Astrocyte of the cerebellum (primary cell): Measurements from ENCODE around the gene LMLN.
"Not testable (repeated sequence)": the region's sequence is repeated elsewhere in the genome, so short reads cannot be mapped to it uniquely, and the experiment has no call there.

Experiments
- DNase-seq: peaks from one replicate; pipeline ENCODE4 v3.0.0-alpha.2; 2011; ENCODE audit warnings: low read depth
- H3K4me3 ChIP-seq: 2 replicates; pipeline ENCODE4 v1.5.1; 2011; ENCODE audit warnings: mild to moderate bottlenecking, low read depth, low read length, moderate library complexity
- CTCF ChIP-seq: IDR thresholded peaks from 2 replicates; pipeline ENCODE4 v1.5.1; 2012; ENCODE audit warnings: low read length, low read depth, moderate library complexity, mild to moderate bottlenecking; ENCODE audit errors: missing control alignments
- in situ Hi-C: cut with HindIII; loops from 2 replicates; pipeline ENCODE4 v1.10.0; 2017; ENCODE audit warnings: low sequenced_read_pairs

Gene LMLN

GRCh38 chr3:197959891-197960693 is at the start of gene LMLN:
Gene LMLN (plus strand): TSS chr3:197960217. CDS start chr3:197960246, 29 bp downstream.
- peak; percentile 75 for DNase-seq
- peak within 1 kb of the TSS; percentile 85 for H3K4me3 ChIP-seq
- TF ChIP-seq CTCF, result no peak
- in situ Hi-C loops, result no loop called here

- no peak for TF ChIP-seq CTCF
- no peak overlapping the region for H3K4me3 ChIP-seq
- peak; percentile 3 for DNase-seq
- in situ Hi-C loops, result no loop called here
Observed at GRCh38 chr3:197912741-197913476, 47.1 kb upstream of the LMLN start.

GRCh38 chr3:197913641-197914380 is 46.2 kb upstream of the LMLN start:
- DNase-seq, result no peak
- in situ Hi-C loops, result no loop called here

GRCh38 chr3:197921429-197922275 is 38.4 kb upstream of the LMLN start:
- in situ Hi-C loops, DNase-seq, H3K4me3 ChIP-seq: not testable (repeated sequence)

More at GRCh38 chr3:197913641-197914380, 46.2 kb upstream of the LMLN start:
- no peak overlapping the region for H3K4me3 ChIP-seq
- TF ChIP-seq CTCF, result no peak

- H3K4me3 ChIP-seq, result no peak overlapping the region
- TF ChIP-seq CTCF, result no peak
- in situ Hi-C loops, result no loop called here
- no peak for DNase-seq
Observed at GRCh38 chr3:197926418-197926817, 33.6 kb upstream of the LMLN start.

- DNase-seq, in situ Hi-C loops, H3K4me3 ChIP-seq: not testable (repeated sequence)
Observed at GRCh38 chr3:197927578-197927977, 32.4 kb upstream of the LMLN start.

GRCh38 chr3:197936819-197937384 is 23.1 kb upstream of the LMLN start:
- in situ Hi-C loops, result no loop called here
- DNase-seq, result no peak
- no peak overlapping the region for H3K4me3 ChIP-seq
- TF ChIP-seq CTCF, result no peak
